ENCODE measurements around the gene ADARB2.

ADARB2 gene

GRCh38 chr10:1735562-1735961 lies 1.8 kb downstream of the ADARB2 start:
- no peak for DNase-seq

- DNase-seq = no peak
These were observed 3.0 kb downstream of the ADARB2 start for GRCh38 chr10:1734288-1734687.

GRCh38 chr10:1733720-1734119 lies 3.6 kb downstream of the ADARB2 start:
- DNase-seq = no peak

- DNase-seq = no peak
These were observed 4.7 kb downstream of the ADARB2 start for GRCh38 chr10:1732564-1732996.

GRCh38 chr10:1731592-1731991 lies 5.7 kb downstream of the ADARB2 start:
- no peak for DNase-seq

GRCh38 chr10:1729751-1730150 lies 7.6 kb downstream of the ADARB2 start:
- no peak for DNase-seq

GRCh38 chr10:1726861-1727260 lies 10.5 kb downstream of the ADARB2 start:
- DNase-seq = no peak

- DNase-seq = no peak
These were observed 12.3 kb downstream of the ADARB2 start for GRCh38 chr10:1724921-1725488.

GRCh38 chr10:1716839-1717238 lies 20.5 kb downstream of the ADARB2 start:
- DNase-seq = no peak

- peak; percentile 23 to 30 for DNase-seq
These were observed 21.5 kb downstream of the ADARB2 start for GRCh38 chr10:1715821-1716220.

- DNase-seq = no peak
These were observed 24.2 kb downstream of the ADARB2 start for GRCh38 chr10:1712944-1713671.

GRCh38 chr10:1712314-1712713 lies 25.0 kb downstream of the ADARB2 start:
- DNase-seq = no peak

GRCh38 chr10:1709161-1709560 lies 28.2 kb downstream of the ADARB2 start:
- no peak for DNase-seq

- no peak for DNase-seq
These were observed 28.6 kb downstream of the ADARB2 start for GRCh38 chr10:1708746-1709145.

GRCh38 chr10:1706711-1707110 lies 30.6 kb downstream of the ADARB2 start:
- DNase-seq = no peak

GRCh38 chr10:1706256-1706655 lies 31.1 kb downstream of the ADARB2 start:
- no peak for DNase-seq

- no peak for DNase-seq
These were observed 39.1 kb downstream of the ADARB2 start for GRCh38 chr10:1698185-1698584.

GRCh38 chr10:1696106-1696505 lies 41.2 kb downstream of the ADARB2 start:
- DNase-seq = no peak

- no peak for DNase-seq
These were observed 47.2 kb downstream of the ADARB2 start for GRCh38 chr10:1690086-1690485.

GRCh38 chr10:1688531-1688930 lies 48.8 kb downstream of the ADARB2 start:
- no peak for DNase-seq

- DNase-seq = no peak
These were observed 49.6 kb downstream of the ADARB2 start for GRCh38 chr10:1687623-1688150.

GRCh38 chr10:1687190-1687589 lies 50.1 kb downstream of the ADARB2 start:
- DNase-seq = no peak

- no peak for DNase-seq
These were observed 50.9 kb downstream of the ADARB2 start for GRCh38 chr10:1686491-1686749.

- DNase-seq = no peak
These were observed 51.4 kb downstream of the ADARB2 start for GRCh38 chr10:1685699-1686490.

All from activated T-cell treated with anti-CD3 and anti-CD28 coated beads, Interleukin-2, amount 50 U/mL, for 48 hours (primary cell).